HG03175 (cell line): ENCODE data around the gene OR51L1.

Experiments used
- ATAC-seq: cut with Tn5 transposase; IDR thresholded peaks from one replicate; pipeline ENCODE4 v1.9.1; 2021; ENCODE audit warnings: mild to moderate bottlenecking, moderate library complexity; ENCODE audit not compliant: unreplicated experiment

The OR51L1 gene

DNA sequence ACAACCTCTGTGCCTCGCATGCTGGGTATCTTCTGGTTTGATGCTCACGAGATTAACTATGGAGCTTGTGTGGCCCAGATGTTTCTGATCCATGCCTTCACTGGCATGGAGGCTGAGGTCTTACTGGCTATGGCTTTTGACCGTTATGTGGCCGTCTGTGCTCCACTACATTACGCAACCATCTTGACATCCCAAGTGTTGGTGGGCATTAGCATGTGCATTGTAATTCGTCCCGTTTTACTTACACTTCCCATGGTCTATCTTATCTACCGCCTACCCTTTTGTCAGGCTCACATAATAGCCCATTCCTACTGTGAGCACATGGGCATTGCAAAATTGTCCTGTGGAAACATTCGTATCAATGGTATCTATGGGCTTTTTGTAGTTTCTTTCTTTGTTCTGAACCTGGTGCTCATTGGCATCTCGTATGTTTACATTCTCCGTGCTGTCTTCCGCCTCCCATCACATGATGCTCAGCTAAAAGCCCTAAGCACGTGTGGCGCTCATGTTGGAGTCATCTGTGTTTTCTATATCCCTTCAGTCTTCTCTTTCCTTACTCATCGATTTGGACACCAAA, 52.2 kb downstream of the OR51L1 start:
- no peak for ATAC-seq
